Omental fat pad (tissue), 4 donors: ENCODE results near the gene CELSR1. TPM values are rescaled to one million over a fixed set of nuclear protein-coding genes. Genes with fewer than 3 reads are reported as not detected.

Source experiments
- ATAC-seq: fragments of 150-250 bp; one replicate; pipeline ENCODE4 v1.9.1; 2016; ENCODE audit warnings: mild to moderate bottlenecking, moderate library complexity; ENCODE audit not compliant: low FRiP score
- DNase-seq: peaks from one replicate; pipeline ENCODE4 v3.0.0-alpha.2; 2019; ENCODE audit warnings: low spot score
- CTCF ChIP-seq, 3 donors: fragments of 450-650 bp; IDR thresholded peaks; one replicate each; pipeline ENCODE4 v1.5.1; 2016 to 2017; ENCODE audit warnings: antibody characterized with exemption in 3 of 3, mild to moderate bottlenecking in 3 of 3, moderate library complexity in 2 of 3
- total RNA-seq, 4 donors: library from RNA; depleted of rRNA; stranded (reverse); fragments of >200 nt; gene quantifications; one replicate each; pipeline ENCODE4 v1.1.0, GENCODE V29; 2016

Gene CELSR1
- total RNA-seq, 4 donors from 2014 or later, result 1.3 to 5.9 (median 2.7) TPM

DNA sequence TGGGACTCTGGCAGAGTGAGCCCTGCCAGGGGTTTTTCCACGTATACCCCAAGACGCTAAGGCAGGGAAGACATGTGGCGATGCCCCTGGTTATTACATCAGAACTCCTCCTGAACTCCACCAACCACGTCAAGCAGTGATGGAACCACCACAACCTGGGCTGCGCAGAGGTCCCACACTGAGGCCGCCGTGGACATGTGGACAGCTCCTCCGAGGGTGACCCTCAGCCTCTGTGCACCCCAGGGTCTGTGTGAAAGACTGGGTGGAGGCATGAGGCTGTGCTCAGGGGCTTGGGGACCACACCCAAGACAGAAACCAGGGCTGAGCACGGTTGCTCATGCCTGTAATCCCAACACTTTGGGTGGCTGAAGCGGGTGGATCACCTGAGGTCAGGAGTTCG is 149.7 kb downstream of the CELSR1 start:
- DNase-seq, result no peak
- TF ChIP-seq CTCF (IDR thresholded peaks at IDR 0.05), result no peak
- ATAC-seq, result no peak

- ATAC-seq (no peak), DNase-seq (no peak)
- no peak for TF ChIP-seq CTCF (IDR thresholded peaks at IDR 0.05)
Observed at GRCh38 chr22:46386312-46386711, 151.1 kb downstream of the CELSR1 start.

- no peak for TF ChIP-seq CTCF (IDR thresholded peaks at IDR 0.05)
- ATAC-seq (no peak), DNase-seq (no peak)
Observed at GRCh38 chr22:46382524-46382923, 154.9 kb downstream of the CELSR1 start.

GRCh38 chr22:46381731-46382130 is 155.7 kb downstream of the CELSR1 start:
- no peak for ATAC-seq
- no peak for TF ChIP-seq CTCF (IDR thresholded peaks at IDR 0.05)
- DNase-seq, result no peak

DNA sequence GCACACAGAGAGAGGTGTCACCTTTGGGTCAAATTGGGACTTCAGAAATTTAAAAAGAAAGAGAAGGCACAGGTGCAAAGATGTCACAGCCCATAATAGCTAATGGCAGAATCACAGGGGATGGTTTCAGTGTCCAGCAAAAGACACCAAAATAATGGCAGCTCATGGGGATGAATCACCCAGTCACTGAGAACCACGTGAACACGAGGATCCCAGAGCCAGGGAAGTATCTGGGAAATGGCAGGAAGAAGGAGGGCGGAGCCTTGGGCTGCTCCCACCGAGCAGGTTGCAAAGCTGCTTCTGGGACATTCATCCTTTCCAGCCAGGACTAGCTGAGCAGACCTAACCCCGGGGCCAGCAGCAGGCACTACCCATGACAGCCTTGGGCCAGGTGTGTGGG is 156.3 kb downstream of the CELSR1 start:
- DNase-seq (no peak), ATAC-seq (no peak)
- TF ChIP-seq CTCF (IDR thresholded peaks at IDR 0.05), result no peak

DNA sequence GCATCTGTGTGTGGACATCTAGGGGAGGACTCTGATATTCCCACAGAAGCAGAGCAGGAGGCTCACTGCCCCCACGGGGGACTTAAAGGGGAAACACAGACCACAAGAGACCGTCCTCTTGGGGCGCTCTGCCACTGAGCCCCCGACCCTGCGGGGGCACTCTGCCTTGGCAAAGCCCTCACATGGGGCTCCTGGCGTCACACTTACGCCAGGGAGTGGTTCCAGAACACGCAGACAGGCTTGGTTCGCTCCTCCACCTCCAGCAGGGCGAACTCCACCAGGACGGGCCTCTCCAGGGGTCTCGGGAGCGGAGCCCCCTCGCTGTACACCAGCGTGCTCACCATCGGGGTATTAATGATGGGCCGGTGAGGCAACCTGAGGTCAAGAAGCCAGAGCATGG is 156.8 kb downstream of the CELSR1 start:
- ATAC-seq (no peak), DNase-seq (no peak)
- no peak for TF ChIP-seq CTCF (IDR thresholded peaks at IDR 0.05)

DNA sequence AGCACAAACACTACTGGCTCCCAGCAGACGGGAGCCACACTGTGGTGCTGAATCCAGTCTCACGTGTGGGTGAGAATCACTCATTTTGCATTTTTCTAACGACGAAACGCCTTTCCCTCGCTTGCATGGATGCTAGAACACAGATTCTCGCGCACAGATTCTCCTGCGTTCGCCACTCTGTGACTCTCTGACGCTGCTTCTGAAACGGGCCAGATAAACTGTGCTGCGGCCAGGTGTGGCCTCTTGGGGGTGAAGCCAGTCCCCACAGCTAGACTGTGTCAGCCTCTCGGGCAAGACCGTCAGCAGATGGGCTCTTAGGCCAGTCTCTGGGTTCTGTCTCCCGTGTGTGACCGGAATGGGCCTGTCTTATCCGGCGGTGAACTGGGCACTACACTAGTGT is 157.4 kb downstream of the CELSR1 start:
- ATAC-seq (no peak), DNase-seq (no peak)
- no peak for TF ChIP-seq CTCF (IDR thresholded peaks at IDR 0.05)
